GM23338 (cell line): ENCODE data around the gene NSUN3. TPM values are rescaled to one million over a fixed set of nuclear protein-coding genes. Genes with fewer than 3 reads are reported as not detected.

Source experiments
- ATAC-seq: fragments of 200-7000 bp; cut with Tn5 transposase; 3 replicates; pipeline ENCODE4 v1.9.1; 2020
- DNase-seq: peaks from one replicate; pipeline ENCODE4 v3.0.0-alpha.2; 2015; ENCODE audit warnings: low spot score
- H2AFZ ChIP-seq: fragments of 200-600 bp; sonication (generic); 2 replicates; pipeline ENCODE4 v1.8.0; 2016; ENCODE audit warnings: antibody characterized with exemption, mild to moderate bottlenecking, moderate library complexity
- H3F3A ChIP-seq: fragments of 200-600 bp; sonication (generic); replicated peaks from 2 replicates; pipeline ENCODE4 v1.8.0; 2017; ENCODE audit warnings: antibody characterized with exemption, mixed run types, low read depth
- H3K27ac ChIP-seq: fragments of 200-600 bp; sonication (generic); 2 replicates; pipeline ENCODE4 v1.6.1; 2016; ENCODE audit warnings: low read depth
- H3K27me3 ChIP-seq: fragments of 200-600 bp; sonication (generic); 2 replicates; pipeline ENCODE4 v1.8.0; 2016; ENCODE audit warnings: mild to moderate bottlenecking, mixed run types, moderate library complexity; ENCODE audit not compliant: insufficient read depth
- H3K36me3 ChIP-seq: fragments of 200-600 bp; sonication (generic); 2 replicates; pipeline ENCODE4 v1.8.0; 2016; ENCODE audit warnings: mild to moderate bottlenecking; ENCODE audit not compliant: insufficient read depth
- H3K4me1 ChIP-seq: fragments of 200-600 bp; sonication (generic); 2 replicates; pipeline ENCODE4 v1.8.0; 2016; ENCODE audit warnings: mild to moderate bottlenecking, moderate library complexity; ENCODE audit not compliant: insufficient read depth
- H3K4me2 ChIP-seq: fragments of 200-600 bp; sonication (generic); 2 replicates; pipeline ENCODE4 v1.7.1; 2017; ENCODE audit warnings: mixed run types
- H3K4me3 ChIP-seq: fragments of 200-600 bp; sonication (generic); 2 replicates; pipeline ENCODE4 v1.6.1; 2016; ENCODE audit warnings: mixed run types
- H3K79me2 ChIP-seq: fragments of 200-600 bp; sonication (generic); replicated peaks from 2 replicates; pipeline ENCODE4 v1.8.0; 2017; ENCODE audit warnings: mild to moderate bottlenecking; ENCODE audit not compliant: insufficient read depth
- H3K9me2 ChIP-seq: fragments of 200-600 bp; sonication (generic); 2 replicates; pipeline ENCODE4 v1.8.0; 2017; ENCODE audit not compliant: insufficient read depth
- H4K20me1 ChIP-seq: fragments of 200-600 bp; sonication (generic); replicated peaks from 2 replicates; pipeline ENCODE4 v1.8.0; 2017; ENCODE audit warnings: mild to moderate bottlenecking; ENCODE audit not compliant: insufficient read depth
- H3K27ac Mint-ChIP-seq: 2 replicates; pipeline ENCODE4 v1.8.0; 2020; ENCODE audit warnings: inconsistent platforms, mild to moderate bottlenecking, moderate library complexity, mixed read lengths
- H3K27me3 Mint-ChIP-seq: 3 replicates; pipeline ENCODE4 v1.8.0; 2022; ENCODE audit warnings: low read depth, mild to moderate bottlenecking, moderate library complexity, mixed read lengths, inconsistent platforms; ENCODE audit not compliant: insufficient read depth, poor library complexity
- H3K36me3 Mint-ChIP-seq: 3 replicates; pipeline ENCODE4 v1.8.0; 2021; ENCODE audit warnings: low read depth, mild to moderate bottlenecking, inconsistent platforms, moderate library complexity, mixed read lengths
- H3K4me1 Mint-ChIP-seq: 3 replicates; pipeline ENCODE4 v1.8.0; 2020; ENCODE audit warnings: mild to moderate bottlenecking, inconsistent platforms, mixed read lengths
- H3K4me3 Mint-ChIP-seq: 3 replicates; pipeline ENCODE4 v1.8.0; 2021; ENCODE audit warnings: moderate library complexity, mild to moderate bottlenecking, inconsistent platforms, mixed read lengths
- H3K9me3 Mint-ChIP-seq: 3 replicates; pipeline ENCODE4 v1.8.0; 2020; ENCODE audit warnings: moderate library complexity, mild to moderate bottlenecking, inconsistent platforms, mixed read lengths
- CREB1 ChIP-seq: fragments of 250-450 bp; sonication (Bioruptor Pico); IDR thresholded peaks from 2 replicates; pipeline ENCODE4 v1.5.0; 2020; ENCODE audit warnings: low read depth, mild to moderate bottlenecking, moderate library complexity
- CTCF ChIP-seq, 2 experiments: fragments of 200-600 bp in 1 of 2; sonication (generic) in 1 of 2; conservative IDR thresholded peaks; 2 replicates each; pipeline versions ENCODE4 v1.5.1 to v1.6.1; 2016 to 2017; ENCODE audit warnings: antibody characterized with exemption in 2 of 2, low read depth in 2 of 2, mild to moderate bottlenecking in 2 of 2, moderate library complexity in 1 of 2
- EZH2phosphoT487 ChIP-seq: fragments of 200-600 bp; sonication (generic); IDR thresholded peaks from one replicate; pipeline ENCODE4 v1.8.1; 2018; ENCODE audit warnings: antibody characterized with exemption; ENCODE audit not compliant: unreplicated experiment
- POLR2AphosphoS5 ChIP-seq: IDR thresholded peaks from 2 replicates; pipeline ENCODE4 v1.6.1; 2016; ENCODE audit warnings: antibody characterized with exemption, low read depth
- ZNF114 ChIP-seq: fragments of 250-450 bp; sonication (Bioruptor Pico); IDR thresholded peaks from 2 replicates; pipeline ENCODE4 v1.5.0; 2020; ENCODE audit warnings: mild to moderate bottlenecking, moderate library complexity
- ZNF331 ChIP-seq: fragments of 250-450 bp; sonication (Bioruptor Pico); IDR thresholded peaks from 2 replicates; pipeline ENCODE4 v1.5.0; 2020; ENCODE audit warnings: low read depth, mild to moderate bottlenecking, moderate library complexity
- polyA plus RNA-seq: library from polyadenylated mRNA; unstranded; fragments of >200 nt; fragmentation: Nextera tagmentation; extraction: Ambion mirVana; gene quantifications from 2 replicates; pipeline ENCODE4 v1.2.1, GENCODE V29; 2016
- total RNA-seq: library from RNA; depleted of rRNA; stranded (reverse); fragments of >200 nt; shearing (Covaris generic); gene quantifications from 2 replicates; pipeline ENCODE4 v1.2.3, GENCODE V29; 2014
- TF ChIP-seq, protein P1 (sequence below): fragments of 250-450 bp; sonication (Bioruptor Pico); IDR thresholded peaks from 2 replicates; pipeline ENCODE4 v1.5.0; 2020; ENCODE audit warnings: mild to moderate bottlenecking, moderate library complexity

NSUN3 gene
- total and polyA plus RNA-seq, 2 experiments from 2014 or later: 5.4 to 10.6 TPM

- no peak overlapping the region for H3K27ac Mint-ChIP-seq
Observed at GRCh38 chr3:94026623-94027022, 36.2 kb upstream of the NSUN3 start.

GRCh38 chr3:94028093-94028837 lies 34.6 kb upstream of the NSUN3 start, which contains the start of gene STX19:
TSS of gene STX19 (minus strand) at chr3:94028597. CDS start at chr3:94015269, 13,328 bp downstream.
- Histone ChIP-seq H2AFZ (no peak within 1 kb of the TSS), H3F3A (no peaks in the 10 kb centered on the region), H3K79me2 (no peaks in the 10 kb centered on the region), H3K27me3 (no peaks in the 10 kb centered on the region), H3K4me2 (no peak within 1 kb of the TSS), H3K4me1 (no peaks in the 10 kb centered on the region), H3K36me3 (no peaks in the 10 kb centered on the region), H3K4me3 (no peak within 1 kb of the TSS), H4K20me1 (no peaks in the 10 kb centered on the region), H3K27ac (no peak within 1 kb of the TSS), H3K9me2 (no peaks in the 10 kb centered on the region)
- H3K27ac Mint-ChIP-seq: 0 out of 2 replicates have a peak within 1 kb of the TSS, but pooled peaks have one; percentile 32
- ATAC-seq (no peak), DNase-seq (peak; percentile 21)
- peaks cover 5% of the 10 kb centered on the region; the same call in 1 of the 3 replicates for H3K36me3 Mint-ChIP-seq
- peaks cover 6% of the 10 kb centered on the region; the same call in 2 of the 3 replicates for H3K4me1 Mint-ChIP-seq
- no peaks in the 10 kb centered on the region for H3K9me3 Mint-ChIP-seq
- peaks cover 1% of the 10 kb centered on the region for H3K27me3 Mint-ChIP-seq
- H3K4me3 Mint-ChIP-seq: no peak within 1 kb of the TSS
- no peak for TF ChIP-seq ZNF114
- TF ChIP-seq EZH2phosphoT487: no peak
- TF ChIP-seq, protein P1, sequence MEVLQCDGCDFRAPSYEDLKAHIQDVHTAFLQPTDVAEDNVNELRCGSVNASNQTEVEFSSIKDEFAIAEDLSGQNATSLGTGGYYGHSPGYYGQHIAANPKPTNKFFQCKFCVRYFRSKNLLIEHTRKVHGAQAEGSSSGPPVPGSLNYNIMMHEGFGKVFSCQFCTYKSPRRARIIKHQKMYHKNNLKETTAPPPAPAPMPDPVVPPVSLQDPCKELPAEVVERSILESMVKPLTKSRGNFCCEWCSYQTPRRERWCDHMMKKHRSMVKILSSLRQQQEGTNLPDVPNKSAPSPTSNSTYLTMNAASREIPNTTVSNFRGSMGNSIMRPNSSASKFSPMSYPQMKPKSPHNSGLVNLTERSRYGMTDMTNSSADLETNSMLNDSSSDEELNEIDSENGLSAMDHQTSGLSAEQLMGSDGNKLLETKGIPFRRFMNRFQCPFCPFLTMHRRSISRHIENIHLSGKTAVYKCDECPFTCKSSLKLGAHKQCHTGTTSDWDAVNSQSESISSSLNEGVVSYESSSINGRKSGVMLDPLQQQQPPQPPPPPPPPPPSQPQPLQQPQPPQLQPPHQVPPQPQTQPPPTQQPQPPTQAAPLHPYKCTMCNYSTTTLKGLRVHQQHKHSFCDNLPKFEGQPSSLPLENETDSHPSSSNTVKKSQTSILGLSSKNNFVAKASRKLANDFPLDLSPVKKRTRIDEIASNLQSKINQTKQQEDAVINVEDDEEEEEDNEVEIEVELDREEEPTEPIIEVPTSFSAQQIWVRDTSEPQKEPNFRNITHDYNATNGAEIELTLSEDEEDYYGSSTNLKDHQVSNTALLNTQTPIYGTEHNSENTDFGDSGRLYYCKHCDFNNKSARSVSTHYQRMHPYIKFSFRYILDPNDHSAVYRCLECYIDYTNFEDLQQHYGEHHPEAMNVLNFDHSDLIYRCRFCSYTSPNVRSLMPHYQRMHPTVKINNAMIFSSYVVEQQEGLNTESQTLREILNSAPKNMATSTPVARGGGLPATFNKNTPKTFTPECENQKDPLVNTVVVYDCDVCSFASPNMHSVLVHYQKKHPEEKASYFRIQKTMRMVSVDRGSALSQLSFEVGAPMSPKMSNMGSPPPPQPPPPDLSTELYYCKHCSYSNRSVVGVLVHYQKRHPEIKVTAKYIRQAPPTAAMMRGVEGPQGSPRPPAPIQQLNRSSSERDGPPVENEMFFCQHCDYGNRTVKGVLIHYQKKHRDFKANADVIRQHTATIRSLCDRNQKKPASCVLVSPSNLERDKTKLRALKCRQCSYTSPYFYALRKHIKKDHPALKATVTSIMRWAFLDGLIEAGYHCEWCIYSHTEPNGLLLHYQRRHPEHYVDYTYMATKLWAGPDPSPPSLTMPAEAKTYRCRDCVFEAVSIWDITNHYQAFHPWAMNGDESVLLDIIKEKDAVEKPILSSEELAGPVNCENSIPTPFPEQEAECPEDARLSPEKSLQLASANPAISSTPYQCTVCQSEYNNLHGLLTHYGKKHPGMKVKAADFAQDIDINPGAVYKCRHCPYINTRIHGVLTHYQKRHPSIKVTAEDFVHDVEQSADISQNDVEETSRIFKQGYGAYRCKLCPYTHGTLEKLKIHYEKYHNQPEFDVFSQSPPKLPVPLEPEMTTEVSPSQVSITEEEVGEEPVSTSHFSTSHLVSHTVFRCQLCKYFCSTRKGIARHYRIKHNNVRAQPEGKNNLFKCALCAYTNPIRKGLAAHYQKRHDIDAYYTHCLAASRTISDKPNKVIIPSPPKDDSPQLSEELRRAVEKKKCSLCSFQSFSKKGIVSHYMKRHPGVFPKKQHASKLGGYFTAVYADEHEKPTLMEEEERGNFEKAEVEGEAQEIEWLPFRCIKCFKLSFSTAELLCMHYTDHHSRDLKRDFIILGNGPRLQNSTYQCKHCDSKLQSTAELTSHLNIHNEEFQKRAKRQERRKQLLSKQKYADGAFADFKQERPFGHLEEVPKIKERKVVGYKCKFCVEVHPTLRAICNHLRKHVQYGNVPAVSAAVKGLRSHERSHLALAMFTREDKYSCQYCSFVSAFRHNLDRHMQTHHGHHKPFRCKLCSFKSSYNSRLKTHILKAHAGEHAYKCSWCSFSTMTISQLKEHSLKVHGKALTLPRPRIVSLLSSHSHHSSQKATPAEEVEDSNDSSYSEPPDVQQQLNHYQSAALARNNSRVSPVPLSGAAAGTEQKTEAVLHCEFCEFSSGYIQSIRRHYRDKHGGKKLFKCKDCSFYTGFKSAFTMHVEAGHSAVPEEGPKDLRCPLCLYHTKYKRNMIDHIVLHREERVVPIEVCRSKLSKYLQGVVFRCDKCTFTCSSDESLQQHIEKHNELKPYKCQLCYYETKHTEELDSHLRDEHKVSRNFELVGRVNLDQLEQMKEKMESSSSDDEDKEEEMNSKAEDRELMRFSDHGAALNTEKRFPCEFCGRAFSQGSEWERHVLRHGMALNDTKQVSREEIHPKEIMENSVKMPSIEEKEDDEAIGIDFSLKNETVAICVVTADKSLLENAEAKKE (CRISPR knock-in tag): no peak

More at GRCh38 chr3:94026623-94027022, 36.2 kb upstream of the NSUN3 start:
- no peak overlapping the region for H2AFZ ChIP-seq
- Mint-ChIP-seq H3K4me1 (peaks cover 6% of the 10 kb centered on the region; the same call in 2 of the 3 replicates), H3K27me3 (no peaks in the 10 kb centered on the region), H3K9me3 (no peaks in the 10 kb centered on the region), H3K4me3 (no peak overlapping the region), H3K36me3 (peaks cover 5% of the 10 kb centered on the region; the same call in 1 of the 3 replicates)
- no peaks in the 10 kb centered on the region for H3K36me3 ChIP-seq
- H3K4me1 ChIP-seq: no peaks in the 10 kb centered on the region
- no peaks in the 10 kb centered on the region for H3K9me2 ChIP-seq
- DNase-seq (no peak), ATAC-seq (no peak)
- H3K4me2 ChIP-seq: no peak overlapping the region
- no peaks in the 10 kb centered on the region for H3K27me3 ChIP-seq
- TF ChIP-seq ZNF114 (no peak), ZNF331 (CRISPR knock-in tag) (no peak), CTCF (conservative IDR thresholded peaks at IDR 0.05; ENCODE audit: low read depth in 2 of 2) (no peak), EZH2phosphoT487 (no peak), CREB1 (CRISPR knock-in tag) (no peak), POLR2AphosphoS5 (no peak)
- H3K4me3 ChIP-seq: no peak overlapping the region
- H3K79me2 ChIP-seq: no peaks in the 10 kb centered on the region
- no peaks in the 10 kb centered on the region for H4K20me1 ChIP-seq
- no peaks in the 10 kb centered on the region for H3F3A ChIP-seq
- H3K27ac ChIP-seq: no peak overlapping the region
